IPS-NIHi7 (cell line): ENCODE measurements around the gene SREK1.
"Not testable (repeated sequence)": the region's sequence is repeated elsewhere in the genome, so short reads cannot be mapped to it uniquely, and the experiment has no call there.

Source experiments
- DNase-seq: peaks from one replicate; pipeline ENCODE4 v3.0.0; 2012; ENCODE audit warnings: mixed read lengths; ENCODE audit errors: extremely low spot score

Gene SREK1

DNA sequence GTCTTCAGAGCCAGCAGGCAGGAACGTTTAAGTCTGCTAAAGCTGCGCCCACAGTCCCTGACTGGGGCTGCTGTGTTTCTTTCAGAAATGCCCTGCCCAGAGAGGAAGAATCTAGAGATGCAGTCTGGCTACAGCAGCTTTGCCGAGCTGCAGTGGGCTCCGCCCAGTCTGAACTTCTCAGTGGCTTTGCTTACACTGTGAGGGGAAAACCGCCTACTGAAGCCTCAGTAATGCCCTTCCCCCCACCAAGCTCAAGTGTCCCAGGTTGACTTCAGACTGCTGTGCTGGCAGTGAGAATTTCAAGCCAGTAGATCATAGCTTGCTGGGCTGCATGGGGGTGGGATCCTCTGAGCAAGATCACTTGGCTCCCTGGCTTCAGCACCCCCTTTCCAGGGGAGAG, 78.4 kb downstream of the SREK1 start:
- no peak for DNase-seq

DNA sequence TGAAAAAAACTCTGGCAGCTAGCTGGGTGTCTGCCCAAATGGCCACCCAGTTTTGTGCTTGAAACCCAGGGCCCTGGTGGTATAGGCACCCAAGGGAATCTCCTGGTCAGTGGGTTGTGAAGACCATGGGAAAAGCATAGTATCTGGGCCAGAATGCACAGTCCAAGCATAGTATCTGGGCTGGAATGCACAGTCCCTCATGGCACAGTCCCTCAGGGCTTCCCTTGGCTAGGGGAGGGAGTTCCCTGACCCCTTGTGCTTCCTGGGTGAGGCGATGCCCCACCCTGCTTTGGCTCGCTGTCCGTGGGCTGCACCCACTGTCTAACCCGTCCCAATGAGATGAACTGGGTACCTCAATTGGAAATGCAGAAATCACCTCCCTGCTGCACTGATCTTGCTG, 78.8 kb downstream of the SREK1 start:
- not testable (repeated sequence) for DNase-seq

DNA sequence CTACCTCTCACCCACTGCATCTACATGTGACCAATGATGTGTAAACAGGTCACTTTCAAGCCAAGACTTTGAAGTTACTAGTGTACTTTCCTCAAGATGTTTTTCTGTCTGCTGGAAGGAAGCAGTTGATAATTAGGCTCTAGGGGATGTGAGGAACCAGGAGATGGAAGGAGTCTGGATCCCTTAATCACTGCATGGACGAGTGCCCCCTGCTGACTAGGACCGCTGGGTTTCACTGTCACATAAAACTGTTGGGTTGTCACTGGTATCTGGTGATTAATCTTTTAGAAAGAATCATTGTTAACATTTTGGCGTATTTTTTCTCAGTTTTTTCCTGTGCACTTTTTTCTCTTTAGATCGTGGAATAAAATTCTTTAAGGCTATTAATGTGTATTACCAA, 79.5 kb downstream of the SREK1 start:
- peak; percentile 52 for DNase-seq

GRCh38 chr5:66224274-66224673, 80.2 kb downstream of the SREK1 start:
- no peak for DNase-seq

DNA sequence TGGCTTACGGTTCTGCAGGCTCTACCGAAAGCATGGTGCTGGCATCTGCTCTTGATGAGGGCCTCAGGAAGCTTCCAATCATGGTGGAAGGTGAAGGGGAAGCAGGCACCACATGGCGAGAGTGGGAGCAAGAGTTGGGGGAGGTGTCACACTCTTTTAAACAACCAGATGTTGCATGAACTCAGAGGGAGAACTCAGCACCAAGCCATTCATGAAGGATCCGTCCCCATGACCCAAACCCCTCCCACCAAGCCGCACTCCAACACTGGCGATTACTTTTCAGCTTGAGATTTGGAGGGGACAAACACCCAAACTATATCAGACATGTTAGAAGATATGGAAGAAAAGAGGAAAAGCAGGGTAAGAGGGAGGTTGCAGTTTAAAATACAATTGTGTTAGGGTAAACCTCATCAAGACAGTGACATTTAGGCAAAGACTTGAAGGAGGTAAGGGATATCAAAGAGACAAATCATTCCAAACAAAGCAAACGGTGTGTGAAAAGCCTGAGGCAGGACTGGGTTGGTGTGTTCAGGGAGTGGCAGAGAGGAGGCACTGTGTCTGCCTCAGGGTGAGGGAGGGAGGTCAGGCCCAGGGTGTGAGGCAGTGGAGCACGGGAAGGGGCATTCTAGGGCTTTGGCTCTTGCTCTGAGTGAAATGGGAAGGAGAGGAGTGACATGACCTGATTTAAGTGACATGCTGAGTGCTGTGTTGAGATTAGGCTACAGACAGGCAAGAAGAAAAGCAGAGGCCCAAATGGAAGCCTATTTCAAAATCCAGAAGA, 80.9 kb downstream of the SREK1 start:
- no peak for DNase-seq

DNA sequence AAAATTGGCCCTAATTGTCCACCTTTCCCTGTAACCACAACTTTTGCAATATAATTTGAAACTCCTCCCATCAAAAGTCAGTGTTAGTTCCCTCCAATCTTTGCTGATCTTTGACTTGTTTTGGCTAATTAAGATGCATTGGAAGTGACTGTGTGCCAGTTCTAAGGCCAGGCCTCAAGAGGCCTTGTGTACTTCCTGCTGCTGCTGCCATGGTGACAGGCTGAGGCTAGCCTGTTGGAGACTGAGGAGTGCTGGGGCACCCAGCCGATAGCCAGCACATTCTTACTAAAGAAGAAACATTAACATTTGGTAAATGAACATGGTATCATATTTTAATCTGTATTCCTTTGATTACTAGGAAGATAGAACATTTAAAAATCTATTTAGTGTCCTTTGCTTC, 86.5 kb downstream of the SREK1 start:
- peak; percentile 50 for DNase-seq

- DNase-seq: no peak
These were observed 87.4 kb downstream of the SREK1 start for GRCh38 chr5:66231508-66231907.

DNA sequence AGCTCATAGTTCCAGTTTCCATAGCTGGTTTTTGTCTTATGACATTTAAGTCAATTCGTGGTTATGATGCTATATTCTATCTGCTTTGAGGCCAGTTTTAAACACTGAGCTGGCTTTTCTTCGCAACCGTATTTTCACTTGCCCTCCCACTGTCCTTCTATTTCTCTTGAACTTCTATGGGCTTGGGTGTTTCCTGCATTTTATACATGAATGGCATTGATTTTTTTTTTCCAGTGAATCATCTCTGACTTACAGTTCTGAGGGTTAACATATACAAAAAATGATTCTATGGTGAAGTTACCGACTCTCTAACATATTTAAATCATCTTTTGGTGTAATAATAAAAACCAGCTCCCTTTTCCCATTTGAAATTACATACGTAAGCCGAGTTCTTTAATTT, 88.2 kb downstream of the SREK1 start:
- no peak for DNase-seq

- peak; percentile 34 for DNase-seq
These were observed 88.8 kb downstream of the SREK1 start for GRCh38 chr5:66232706-66233445.
